HEK293 (cell line): ENCODE measurements around the gene SOCS7.

Experiments used
- IKZF3 ChIP-seq: fragments of 450-650 bp; IDR thresholded peaks from 2 replicates; pipeline ENCODE4 v1.5.0; 2018; ENCODE audit warnings: missing biosample characterization, mild to moderate bottlenecking, missing genetic modification characterization, moderate library complexity
- REPIN1 ChIP-seq: fragments of 450-650 bp; formaldehyde crosslinking; IDR thresholded peaks from 2 replicates; pipeline ENCODE4 v1.5.1; 2017; ENCODE audit warnings: missing biosample characterization, missing genetic modification characterization, low read depth
- SP3 ChIP-seq: fragments of 450-650 bp; formaldehyde crosslinking; IDR thresholded peaks from 2 replicates; pipeline ENCODE4 v1.5.1; 2016; ENCODE audit warnings: missing biosample characterization, missing genetic modification characterization
- TRIM28 ChIP-seq: IDR thresholded peaks from 2 replicates; pipeline ENCODE4 v1.6.1; 2011; ENCODE audit warnings: low read length, control low read depth, borderline replicate concordance
- ZBTB48 ChIP-seq: fragments of 450-650 bp; formaldehyde crosslinking; IDR thresholded peaks from 2 replicates; pipeline ENCODE4 v1.5.1; 2016; ENCODE audit warnings: missing biosample characterization, missing genetic modification characterization
- ZFP41 ChIP-seq: fragments of 450-650 bp; formaldehyde crosslinking; IDR thresholded peaks from 2 replicates; pipeline ENCODE4 v1.5.1; 2016; ENCODE audit warnings: missing biosample characterization, missing genetic modification characterization, borderline replicate concordance
- ZNF155 ChIP-seq: fragments of 450-650 bp; formaldehyde crosslinking; IDR thresholded peaks from 2 replicates; pipeline ENCODE4 v1.5.1; 2016; ENCODE audit warnings: missing biosample characterization, missing genetic modification characterization
- ZNF157 ChIP-seq: fragments of 450-650 bp; formaldehyde crosslinking; IDR thresholded peaks from 2 replicates; pipeline ENCODE4 v1.5.1; 2016; ENCODE audit warnings: missing biosample characterization, missing genetic modification characterization
- ZNF184 ChIP-seq: fragments of 450-650 bp; IDR thresholded peaks from 2 replicates; pipeline ENCODE4 v1.5.1; 2018; ENCODE audit warnings: missing biosample characterization, mild to moderate bottlenecking, missing genetic modification characterization
- ZNF221 ChIP-seq: fragments of 450-650 bp; formaldehyde crosslinking; IDR thresholded peaks from 2 replicates; pipeline ENCODE4 v1.5.1; 2017; ENCODE audit warnings: missing biosample characterization, missing genetic modification characterization, borderline replicate concordance
- ZNF24 ChIP-seq: fragments of 450-650 bp; formaldehyde crosslinking; IDR thresholded peaks from 2 replicates; pipeline ENCODE4 v1.5.1; 2016; ENCODE audit warnings: missing biosample characterization, missing genetic modification characterization
- ZNF311 ChIP-seq: fragments of 450-650 bp; formaldehyde crosslinking; IDR thresholded peaks from 2 replicates; pipeline ENCODE4 v1.5.1; 2017; ENCODE audit warnings: missing biosample characterization, missing genetic modification characterization, borderline replicate concordance
- ZNF335 ChIP-seq: fragments of 450-650 bp; formaldehyde crosslinking; conservative IDR thresholded peaks from 2 replicates; pipeline ENCODE4 v1.5.1; 2016; ENCODE audit warnings: missing biosample characterization, missing genetic modification characterization
- ZNF350 ChIP-seq: fragments of 450-650 bp; formaldehyde crosslinking; IDR thresholded peaks from 2 replicates; pipeline ENCODE4 v1.5.0; 2017; ENCODE audit warnings: missing biosample characterization, mild to moderate bottlenecking, missing genetic modification characterization
- ZNF433 ChIP-seq: fragments of 450-650 bp; formaldehyde crosslinking; IDR thresholded peaks from 2 replicates; pipeline ENCODE4 v1.5.1; 2016; ENCODE audit warnings: missing biosample characterization, missing genetic modification characterization, low read depth
- ZNF571 ChIP-seq: fragments of 450-650 bp; formaldehyde crosslinking; IDR thresholded peaks from 2 replicates; pipeline ENCODE4 v1.5.0; 2017; ENCODE audit warnings: missing biosample characterization, missing genetic modification characterization
- ZNF658 ChIP-seq: fragments of 450-650 bp; formaldehyde crosslinking; IDR thresholded peaks from 2 replicates; pipeline ENCODE4; 2016; ENCODE audit warnings: missing biosample characterization, missing genetic modification characterization
- TF ChIP-seq, protein P1 (sequence below): fragments of 450-650 bp; formaldehyde crosslinking; IDR thresholded peaks from 2 replicates; pipeline ENCODE4 v1.5.1; 2016; ENCODE audit warnings: missing biosample characterization, missing genetic modification characterization
- TF ChIP-seq, protein P2 (sequence below): fragments of 450-650 bp; formaldehyde crosslinking; IDR thresholded peaks from 2 replicates; pipeline ENCODE4 v1.5.0; 2017; ENCODE audit warnings: missing biosample characterization, missing genetic modification characterization, borderline replicate concordance
- TF ChIP-seq, protein P3 (sequence below): fragments of 450-650 bp; formaldehyde crosslinking; IDR thresholded peaks from 2 replicates; pipeline ENCODE4 v1.5.1; 2016; ENCODE audit warnings: missing biosample characterization, missing genetic modification characterization
- TF ChIP-seq, protein P4 (sequence below): fragments of 450-650 bp; formaldehyde crosslinking; IDR thresholded peaks from 2 replicates; pipeline ENCODE4 v1.5.1; 2016; ENCODE audit warnings: missing biosample characterization, missing genetic modification characterization
- TF ChIP-seq, protein P5 (sequence below): fragments of 450-650 bp; formaldehyde crosslinking; conservative IDR thresholded peaks from 2 replicates; pipeline ENCODE4 v1.5.1; 2016; ENCODE audit warnings: low read depth, missing biosample characterization, missing genetic modification characterization
- TF ChIP-seq, protein P6 (sequence below): fragments of 450-650 bp; formaldehyde crosslinking; IDR thresholded peaks from 2 replicates; pipeline ENCODE4 v1.5.1; 2016; ENCODE audit warnings: missing biosample characterization, missing genetic modification characterization
- TF ChIP-seq, protein P7 (sequence below): fragments of 450-650 bp; formaldehyde crosslinking; optimal IDR thresholded peaks from 2 replicates; pipeline ENCODE3; 2016; ENCODE audit warnings: missing biosample characterization, mild to moderate bottlenecking, missing genetic modification characterization

The SOCS7 gene

DNA sequence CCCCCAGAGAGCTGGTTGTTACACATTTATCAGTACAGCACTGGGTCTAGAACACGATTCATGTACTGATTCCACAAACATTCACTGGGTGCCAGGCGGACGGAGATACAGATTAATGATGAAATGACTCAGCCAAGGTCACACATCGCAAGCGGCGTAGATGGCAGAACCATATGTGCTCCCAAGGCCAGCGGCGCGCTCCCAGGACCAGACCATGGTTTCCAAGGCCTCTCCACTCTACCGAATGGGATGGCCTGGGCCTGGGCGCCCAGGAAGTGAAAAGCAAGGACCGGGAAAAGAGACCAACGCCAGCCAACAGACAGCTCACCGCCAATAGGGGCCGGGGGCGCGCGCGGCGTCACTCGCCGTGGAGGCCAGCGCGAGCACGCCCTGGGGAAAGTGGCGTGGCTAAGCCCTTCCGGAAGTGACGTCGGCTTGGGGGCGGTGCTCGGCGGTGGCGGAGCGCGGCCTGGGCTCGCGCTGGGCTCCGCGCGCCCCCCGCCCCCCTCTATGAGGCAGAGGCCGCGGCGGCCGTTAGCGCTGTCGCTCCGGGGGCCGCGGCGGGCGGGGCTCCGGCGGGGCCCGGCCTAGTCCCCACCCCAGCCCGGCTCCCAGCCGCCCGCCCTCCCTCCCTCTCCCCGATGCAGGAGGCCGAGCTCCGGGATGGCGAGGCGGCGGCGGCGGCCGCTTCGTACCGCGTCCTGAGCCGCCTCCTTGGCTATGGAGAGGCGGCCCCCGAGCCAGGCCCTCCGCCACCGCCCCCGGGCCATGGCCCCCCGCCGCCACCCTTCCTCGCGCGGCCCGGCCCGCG is at the start of gene SOCS7 (continued):
- TF ChIP-seq, protein P1, sequence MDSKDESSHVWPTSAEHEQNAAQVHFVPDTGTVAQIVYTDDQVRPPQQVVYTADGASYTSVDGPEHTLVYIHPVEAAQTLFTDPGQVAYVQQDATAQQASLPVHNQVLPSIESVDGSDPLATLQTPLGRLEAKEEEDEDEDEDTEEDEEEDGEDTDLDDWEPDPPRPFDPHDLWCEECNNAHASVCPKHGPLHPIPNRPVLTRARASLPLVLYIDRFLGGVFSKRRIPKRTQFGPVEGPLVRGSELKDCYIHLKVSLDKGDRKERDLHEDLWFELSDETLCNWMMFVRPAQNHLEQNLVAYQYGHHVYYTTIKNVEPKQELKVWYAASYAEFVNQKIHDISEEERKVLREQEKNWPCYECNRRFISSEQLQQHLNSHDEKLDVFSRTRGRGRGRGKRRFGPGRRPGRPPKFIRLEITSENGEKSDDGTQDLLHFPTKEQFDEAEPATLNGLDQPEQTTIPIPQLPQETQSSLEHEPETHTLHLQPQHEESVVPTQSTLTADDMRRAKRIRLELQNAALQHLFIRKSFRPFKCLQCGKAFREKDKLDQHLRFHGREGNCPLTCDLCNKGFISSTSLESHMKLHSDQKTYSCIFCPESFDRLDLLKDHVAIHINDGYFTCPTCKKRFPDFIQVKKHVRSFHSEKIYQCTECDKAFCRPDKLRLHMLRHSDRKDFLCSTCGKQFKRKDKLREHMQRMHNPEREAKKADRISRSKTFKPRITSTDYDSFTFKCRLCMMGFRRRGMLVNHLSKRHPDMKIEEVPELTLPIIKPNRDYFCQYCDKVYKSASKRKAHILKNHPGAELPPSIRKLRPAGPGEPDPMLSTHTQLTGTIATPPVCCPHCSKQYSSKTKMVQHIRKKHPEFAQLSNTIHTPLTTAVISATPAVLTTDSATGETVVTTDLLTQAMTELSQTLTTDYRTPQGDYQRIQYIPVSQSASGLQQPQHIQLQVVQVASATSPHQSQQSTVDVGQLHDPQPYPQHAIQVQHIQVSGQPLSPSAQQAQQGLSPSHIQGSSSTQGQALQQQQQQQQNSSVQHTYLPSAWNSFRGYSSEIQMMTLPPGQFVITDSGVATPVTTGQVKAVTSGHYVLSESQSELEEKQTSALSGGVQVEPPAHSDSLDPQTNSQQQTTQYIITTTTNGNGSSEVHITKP (tag by site-specific recombination): peak; percentile 86
- TF ChIP-seq IKZF3: peak; percentile 54
- no peak for TF ChIP-seq ZNF221 (tag by site-specific recombination)
- TF ChIP-seq SP3 (tag by site-specific recombination): peak; percentile 60
- TF ChIP-seq ZNF571 (tag by site-specific recombination): no peak
- no peak for TF ChIP-seq ZNF24
- TF ChIP-seq ZNF658 (tag by site-specific recombination): no peak
- TF ChIP-seq, protein P2, sequence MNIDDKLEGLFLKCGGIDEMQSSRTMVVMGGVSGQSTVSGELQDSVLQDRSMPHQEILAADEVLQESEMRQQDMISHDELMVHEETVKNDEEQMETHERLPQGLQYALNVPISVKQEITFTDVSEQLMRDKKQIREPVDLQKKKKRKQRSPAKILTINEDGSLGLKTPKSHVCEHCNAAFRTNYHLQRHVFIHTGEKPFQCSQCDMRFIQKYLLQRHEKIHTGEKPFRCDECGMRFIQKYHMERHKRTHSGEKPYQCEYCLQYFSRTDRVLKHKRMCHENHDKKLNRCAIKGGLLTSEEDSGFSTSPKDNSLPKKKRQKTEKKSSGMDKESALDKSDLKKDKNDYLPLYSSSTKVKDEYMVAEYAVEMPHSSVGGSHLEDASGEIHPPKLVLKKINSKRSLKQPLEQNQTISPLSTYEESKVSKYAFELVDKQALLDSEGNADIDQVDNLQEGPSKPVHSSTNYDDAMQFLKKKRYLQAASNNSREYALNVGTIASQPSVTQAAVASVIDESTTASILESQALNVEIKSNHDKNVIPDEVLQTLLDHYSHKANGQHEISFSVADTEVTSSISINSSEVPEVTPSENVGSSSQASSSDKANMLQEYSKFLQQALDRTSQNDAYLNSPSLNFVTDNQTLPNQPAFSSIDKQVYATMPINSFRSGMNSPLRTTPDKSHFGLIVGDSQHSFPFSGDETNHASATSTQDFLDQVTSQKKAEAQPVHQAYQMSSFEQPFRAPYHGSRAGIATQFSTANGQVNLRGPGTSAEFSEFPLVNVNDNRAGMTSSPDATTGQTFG: no peak
- TF ChIP-seq, protein P3, sequence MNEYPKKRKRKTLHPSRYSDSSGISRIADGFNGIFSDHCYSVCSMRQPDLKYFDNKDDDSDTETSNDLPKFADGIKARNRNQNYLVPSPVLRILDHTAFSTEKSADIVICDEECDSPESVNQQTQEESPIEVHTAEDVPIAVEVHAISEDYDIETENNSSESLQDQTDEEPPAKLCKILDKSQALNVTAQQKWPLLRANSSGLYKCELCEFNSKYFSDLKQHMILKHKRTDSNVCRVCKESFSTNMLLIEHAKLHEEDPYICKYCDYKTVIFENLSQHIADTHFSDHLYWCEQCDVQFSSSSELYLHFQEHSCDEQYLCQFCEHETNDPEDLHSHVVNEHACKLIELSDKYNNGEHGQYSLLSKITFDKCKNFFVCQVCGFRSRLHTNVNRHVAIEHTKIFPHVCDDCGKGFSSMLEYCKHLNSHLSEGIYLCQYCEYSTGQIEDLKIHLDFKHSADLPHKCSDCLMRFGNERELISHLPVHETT (tag by site-specific recombination): no peak
- TF ChIP-seq, protein P4, sequence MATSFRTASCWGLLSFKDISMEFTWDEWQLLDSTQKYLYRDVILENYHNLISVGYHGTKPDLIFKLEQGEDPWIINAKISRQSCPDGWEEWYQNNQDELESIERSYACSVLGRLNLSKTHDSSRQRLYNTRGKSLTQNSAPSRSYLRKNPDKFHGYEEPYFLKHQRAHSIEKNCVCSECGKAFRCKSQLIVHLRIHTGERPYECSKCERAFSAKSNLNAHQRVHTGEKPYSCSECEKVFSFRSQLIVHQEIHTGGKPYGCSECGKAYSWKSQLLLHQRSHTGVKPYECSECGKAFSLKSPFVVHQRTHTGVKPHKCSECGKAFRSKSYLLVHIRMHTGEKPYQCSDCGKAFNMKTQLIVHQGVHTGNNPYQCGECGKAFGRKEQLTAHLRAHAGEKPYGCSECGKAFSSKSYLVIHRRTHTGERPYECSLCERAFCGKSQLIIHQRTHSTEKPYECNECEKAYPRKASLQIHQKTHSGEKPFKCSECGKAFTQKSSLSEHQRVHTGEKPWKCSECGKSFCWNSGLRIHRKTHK (tag by site-specific recombination): no peak
- no peak for TF ChIP-seq TRIM28
- TF ChIP-seq ZNF335 (tag by site-specific recombination): peak; percentile 36; the same call in 1 of the 2 replicates
- TF ChIP-seq ZNF311 (tag by site-specific recombination): no peak
- TF ChIP-seq ZFP41 (tag by site-specific recombination): no peak
- no peak for TF ChIP-seq ZNF433 (tag by site-specific recombination)
- no peak for TF ChIP-seq ZNF350
- TF ChIP-seq, protein P5, sequence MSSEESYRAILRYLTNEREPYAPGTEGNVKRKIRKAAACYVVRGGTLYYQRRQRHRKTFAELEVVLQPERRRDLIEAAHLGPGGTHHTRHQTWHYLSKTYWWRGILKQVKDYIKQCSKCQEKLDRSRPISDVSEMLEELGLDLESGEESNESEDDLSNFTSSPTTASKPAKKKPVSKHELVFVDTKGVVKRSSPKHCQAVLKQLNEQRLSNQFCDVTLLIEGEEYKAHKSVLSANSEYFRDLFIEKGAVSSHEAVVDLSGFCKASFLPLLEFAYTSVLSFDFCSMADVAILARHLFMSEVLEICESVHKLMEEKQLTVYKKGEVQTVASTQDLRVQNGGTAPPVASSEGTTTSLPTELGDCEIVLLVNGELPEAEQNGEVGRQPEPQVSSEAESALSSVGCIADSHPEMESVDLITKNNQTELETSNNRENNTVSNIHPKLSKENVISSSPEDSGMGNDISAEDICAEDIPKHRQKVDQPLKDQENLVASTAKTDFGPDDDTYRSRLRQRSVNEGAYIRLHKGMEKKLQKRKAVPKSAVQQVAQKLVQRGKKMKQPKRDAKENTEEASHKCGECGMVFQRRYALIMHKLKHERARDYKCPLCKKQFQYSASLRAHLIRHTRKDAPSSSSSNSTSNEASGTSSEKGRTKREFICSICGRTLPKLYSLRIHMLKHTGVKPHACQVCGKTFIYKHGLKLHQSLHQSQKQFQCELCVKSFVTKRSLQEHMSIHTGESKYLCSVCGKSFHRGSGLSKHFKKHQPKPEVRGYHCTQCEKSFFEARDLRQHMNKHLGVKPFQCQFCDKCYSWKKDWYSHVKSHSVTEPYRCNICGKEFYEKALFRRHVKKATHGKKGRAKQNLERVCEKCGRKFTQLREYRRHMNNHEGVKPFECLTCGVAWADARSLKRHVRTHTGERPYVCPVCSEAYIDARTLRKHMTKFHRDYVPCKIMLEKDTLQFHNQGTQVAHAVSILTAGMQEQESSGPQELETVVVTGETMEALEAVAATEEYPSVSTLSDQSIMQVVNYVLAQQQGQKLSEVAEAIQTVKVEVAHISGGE (tag by site-specific recombination): peak; percentile 51; the same call in 1 of the 2 replicates
- TF ChIP-seq ZNF184 (tag by site-specific recombination): no peak
- no peak for TF ChIP-seq ZNF155
- TF ChIP-seq, protein P6, sequence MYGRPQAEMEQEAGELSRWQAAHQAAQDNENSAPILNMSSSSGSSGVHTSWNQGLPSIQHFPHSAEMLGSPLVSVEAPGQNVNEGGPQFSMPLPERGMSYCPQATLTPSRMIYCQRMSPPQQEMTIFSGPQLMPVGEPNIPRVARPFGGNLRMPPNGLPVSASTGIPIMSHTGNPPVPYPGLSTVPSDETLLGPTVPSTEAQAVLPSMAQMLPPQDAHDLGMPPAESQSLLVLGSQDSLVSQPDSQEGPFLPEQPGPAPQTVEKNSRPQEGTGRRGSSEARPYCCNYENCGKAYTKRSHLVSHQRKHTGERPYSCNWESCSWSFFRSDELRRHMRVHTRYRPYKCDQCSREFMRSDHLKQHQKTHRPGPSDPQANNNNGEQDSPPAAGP (tag by site-specific recombination): peak; percentile 49; the same call in 1 of the 2 replicates
- TF ChIP-seq ZNF157 (tag by site-specific recombination): no peak
- TF ChIP-seq ZBTB48: no peak
- no peak for TF ChIP-seq REPIN1
- TF ChIP-seq, protein P7, sequence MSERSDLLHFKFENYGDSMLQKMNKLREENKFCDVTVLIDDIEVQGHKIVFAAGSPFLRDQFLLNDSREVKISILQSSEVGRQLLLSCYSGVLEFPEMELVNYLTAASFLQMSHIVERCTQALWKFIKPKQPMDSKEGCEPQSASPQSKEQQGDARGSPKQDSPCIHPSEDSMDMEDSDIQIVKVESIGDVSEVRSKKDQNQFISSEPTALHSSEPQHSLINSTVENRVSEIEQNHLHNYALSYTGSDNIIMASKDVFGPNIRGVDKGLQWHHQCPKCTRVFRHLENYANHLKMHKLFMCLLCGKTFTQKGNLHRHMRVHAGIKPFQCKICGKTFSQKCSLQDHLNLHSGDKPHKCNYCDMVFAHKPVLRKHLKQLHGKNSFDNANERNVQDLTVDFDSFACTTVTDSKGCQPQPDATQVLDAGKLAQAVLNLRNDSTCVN (tag by site-specific recombination): peak; percentile 93
